WTC11 (cell line): ENCODE results near the gene CNTN1. TPM values are rescaled to one million over a fixed set of nuclear protein-coding genes. Genes with fewer than 3 reads are reported as not detected.

Experiments
- ATAC-seq: fragments of 200-7000 bp; cut with Tn5 transposase; 2 replicates; pipeline ENCODE4 v1.10.0; 2021; ENCODE audit warnings: mild to moderate bottlenecking, moderate library complexity
- CTCF ChIA-PET: fragments of 300-600 bp; sonication (Branson Sonifier 250); formaldehyde crosslinking; loops from one replicate; lab custom pipeline; 2021; ENCODE audit warnings: antibody characterized with exemption; lab: Charles Lee
- POLR2A ChIA-PET: fragments of 350-600 bp; sonication (Branson Sonifier 250); formaldehyde crosslinking; loops from one replicate; lab custom pipeline; 2021; ENCODE audit warnings: antibody characterized with exemption; lab: Charles Lee
- DNase-seq: peaks from one replicate; pipeline ENCODE4 v3.0.0; 2021; ENCODE audit warnings: low spot score
- H3K27ac Mint-ChIP-seq: 2 replicates; pipeline ENCODE4 v1.8.0; 2021; ENCODE audit warnings: mixed read lengths
- H3K27me3 Mint-ChIP-seq: 2 replicates; pipeline ENCODE4 v1.8.0; 2021; ENCODE audit warnings: low read depth, mild to moderate bottlenecking, moderate library complexity, mixed read lengths
- H3K36me3 Mint-ChIP-seq: 2 replicates; pipeline ENCODE4 v1.8.0; 2021; ENCODE audit warnings: mixed read lengths
- H3K4me1 Mint-ChIP-seq: 2 replicates; pipeline ENCODE4 v1.8.0; 2022; ENCODE audit warnings: mixed read lengths
- H3K4me3 Mint-ChIP-seq: 2 replicates; pipeline ENCODE4 v1.8.0; 2021; ENCODE audit warnings: mild to moderate bottlenecking, moderate library complexity, mixed read lengths
- H3K9me3 Mint-ChIP-seq: 2 replicates; pipeline ENCODE4 v1.8.0; 2021; ENCODE audit warnings: mixed read lengths
- ATF6 ChIP-seq: sonication (generic); formaldehyde crosslinking; IDR thresholded peaks from 2 replicates; pipeline ENCODE4 v1.8.1; 2023; ENCODE audit warnings: mild to moderate bottlenecking, missing genetic modification reagents
- E2F4 ChIP-seq: sonication (generic); formaldehyde crosslinking; IDR thresholded peaks from 2 replicates; pipeline ENCODE4 v1.8.1; 2022; ENCODE audit warnings: low read depth, mild to moderate bottlenecking, moderate library complexity, missing genetic modification reagents, borderline replicate concordance
- ERG ChIP-seq: fragments of 250-450 bp; sonication (Bioruptor Pico); IDR thresholded peaks from 2 replicates; pipeline ENCODE4 v1.8.0; 2021; ENCODE audit warnings: mild to moderate bottlenecking
- FOXP1 ChIP-seq: sonication (generic); formaldehyde crosslinking; IDR thresholded peaks from 2 replicates; pipeline ENCODE4 v1.8.0; 2022; ENCODE audit warnings: missing genetic modification reagents, mild to moderate bottlenecking, moderate library complexity, borderline replicate concordance
- FOXP4 ChIP-seq: sonication (generic); formaldehyde crosslinking; IDR thresholded peaks from 2 replicates; pipeline ENCODE4 v1.8.0; 2022; ENCODE audit warnings: mild to moderate bottlenecking, missing genetic modification reagents
- GTF2I ChIP-seq: fragments of 250-450 bp; sonication (Bioruptor Pico); conservative IDR thresholded peaks from 2 replicates; pipeline ENCODE4 v1.4.0; 2021; ENCODE audit warnings: mild to moderate bottlenecking
- HMGA2 ChIP-seq: fragments of 250-450 bp; sonication (Bioruptor Pico); IDR thresholded peaks from 2 replicates; pipeline ENCODE4 v1.4.0; 2021; ENCODE audit warnings: mild to moderate bottlenecking, moderate library complexity
- HMGXB4 ChIP-seq: sonication (generic); formaldehyde crosslinking; IDR thresholded peaks from 2 replicates; pipeline ENCODE4 v1.8.1; 2023; ENCODE audit warnings: mild to moderate bottlenecking, moderate library complexity, missing genetic modification reagents
- NR3C1 ChIP-seq: sonication (generic); formaldehyde crosslinking; conservative IDR thresholded peaks from 2 replicates; pipeline ENCODE4 v1.8.1; 2023; ENCODE audit warnings: low read depth, mild to moderate bottlenecking, missing genetic modification reagents
- TEAD1 ChIP-seq: sonication (generic); formaldehyde crosslinking; IDR thresholded peaks from 2 replicates; pipeline ENCODE4 v1.8.0; 2022; ENCODE audit warnings: mild to moderate bottlenecking, missing genetic modification reagents
- ZNF121 ChIP-seq: sonication (generic); formaldehyde crosslinking; IDR thresholded peaks from 2 replicates; pipeline ENCODE4 v1.8.0; 2023; ENCODE audit warnings: missing genetic modification reagents
- ZNF138 ChIP-seq: sonication (generic); formaldehyde crosslinking; conservative IDR thresholded peaks from 2 replicates; pipeline ENCODE4 v1.8.1; 2022; ENCODE audit warnings: mild to moderate bottlenecking, moderate library complexity, missing genetic modification reagents
- ZNF512 ChIP-seq: sonication (generic); formaldehyde crosslinking; IDR thresholded peaks from 2 replicates; pipeline ENCODE4 v1.8.1; 2022; ENCODE audit warnings: missing genetic modification reagents, borderline replicate concordance
- total RNA-seq: library from RNA; stranded (reverse); gene quantifications from 3 replicates; pipeline ENCODE4 v1.2.3, GENCODE V29; 2021

Gene CNTN1
- total RNA-seq, 1 experiment from 2014 or later: 16.9 TPM

GRCh38 chr12:41034686-41035085 is 342.4 kb downstream of the CNTN1 start:
- Mint-ChIP-seq H3K27me3 (no peaks in the 10 kb centered on the region; the same call in 1 of the 2 replicates), H3K36me3 (no peaks in the 10 kb centered on the region), H3K4me3 (no peak overlapping the region), H3K4me1 (no peaks in the 10 kb centered on the region), H3K27ac (no peak overlapping the region), H3K9me3 (peaks cover 3% of the 10 kb centered on the region; the same call in 1 of the 2 replicates)
- POLR2A ChIA-PET: no interaction called here
- TF ChIP-seq ERG (CRISPR knock-in tag) (no peak), FOXP1 (CRISPR knock-in tag) (no peak), ZNF138 (CRISPR knock-in tag) (no peak), E2F4 (CRISPR knock-in tag) (no peak), NR3C1 (no peak), ATF6 (no peak)
- no peak for ATAC-seq
- CTCF ChIA-PET: no interaction called here
- DNase-seq: no peak

GRCh38 chr12:41039461-41039860 is 347.2 kb downstream of the CNTN1 start:
- POLR2A ChIA-PET: no interaction called here
- no peak overlapping the region for H3K27ac Mint-ChIP-seq

More at GRCh38 chr12:41039461-41039860, 347.2 kb downstream of the CNTN1 start:
- ATAC-seq: no peak
- Mint-ChIP-seq H3K27me3 (no peaks in the 10 kb centered on the region; the same call in 1 of the 2 replicates), H3K4me3 (no peak overlapping the region), H3K4me1 (no peaks in the 10 kb centered on the region), H3K36me3 (no peaks in the 10 kb centered on the region), H3K9me3 (no peaks in the 10 kb centered on the region)
- CTCF ChIA-PET: no interaction called here
- no peak for TF ChIP-seq ZNF121 (CRISPR knock-in tag)
- TF ChIP-seq HMGA2: no peak
- no peak for TF ChIP-seq GTF2I (CRISPR knock-in tag)
- TF ChIP-seq ZNF512: no peak
- TF ChIP-seq TEAD1 (CRISPR knock-in tag): no peak
- no peak for TF ChIP-seq FOXP4 (CRISPR knock-in tag)
- TF ChIP-seq HMGXB4 (CRISPR knock-in tag): no peak
- no peak for DNase-seq
